IMR-90 (cell line): ENCODE data around the gene DIP2C. TPM values are rescaled to one million over a fixed set of nuclear protein-coding genes. Genes with fewer than 3 reads are reported as not detected.

Source experiments
- ATAC-seq: fragments of 200-7000 bp; cut with Tn5 transposase; 2 replicates; pipeline ENCODE4 v1.9.1; 2020; ENCODE audit warnings: low read depth, mild to moderate bottlenecking, moderate library complexity
- BruUV-seq: library from RNA; stranded (reverse); fragments of 400-500 nt; replicated peaks from 2 replicates; lab custom pipeline; 2021; lab: Mats Ljungman, UMichigan
- CTCF ChIA-PET: fragments of 300-600 bp; formaldehyde crosslinking; extraction: SDS; loops from one replicate; lab custom pipeline; 2021; ENCODE audit warnings: antibody characterized with exemption; lab: Yijun Ruan, JAX
- POLR2A ChIA-PET: fragments of 300-600 bp; sonication (Branson Sonifier 250); formaldehyde crosslinking; loops from one replicate; lab custom pipeline; 2022; ENCODE audit warnings: antibody characterized with exemption; ENCODE audit not compliant: unreplicated experiment; lab: Charles Lee
- DNase-seq: peaks from one replicate; pipeline ENCODE4 v3.0.0; 2013
- H2AFZ ChIP-seq: replicated peaks from 2 replicates; pipeline ENCODE3; 2013; ENCODE audit warnings: low read length, mild to moderate bottlenecking; ENCODE audit not compliant: poor library complexity
- H2AK5ac ChIP-seq: 2 replicates; pipeline ENCODE4 v1.6.1; 2013; ENCODE audit warnings: low read depth, low read length, inconsistent platforms
- H2AK9ac ChIP-seq: replicated peaks from 2 replicates; pipeline ENCODE3; 2013; ENCODE audit warnings: mild to moderate bottlenecking, low read depth, low read length, moderate library complexity; ENCODE audit not compliant: poor library complexity
- H2BK120ac ChIP-seq: 2 replicates; pipeline ENCODE4 v1.6.1; 2013; ENCODE audit warnings: low read depth, low read length, inconsistent platforms
- H2BK15ac ChIP-seq: 3 replicates; pipeline ENCODE4 v1.6.1; 2013; ENCODE audit warnings: low read depth, low read length, inconsistent platforms
- H2BK20ac ChIP-seq: 2 replicates; pipeline ENCODE4 v1.6.1; 2013; ENCODE audit warnings: low read depth, mild to moderate bottlenecking, inconsistent platforms, low read length, moderate library complexity
- H2BK5ac ChIP-seq: 2 replicates; pipeline ENCODE4 v1.6.1; 2013; ENCODE audit warnings: mild to moderate bottlenecking, low read depth, low read length, inconsistent platforms; ENCODE audit not compliant: poor library complexity, severe bottlenecking
- H3K14ac ChIP-seq: replicated peaks from 2 replicates; pipeline ENCODE4 v1.6.1; 2013; ENCODE audit warnings: low read depth, low read length, inconsistent platforms
- H3K18ac ChIP-seq: 2 replicates; pipeline ENCODE4 v1.6.1; 2013; ENCODE audit warnings: low read depth, low read length, control low read depth
- H3K23ac ChIP-seq: 2 replicates; pipeline ENCODE4 v1.6.1; 2013; ENCODE audit warnings: low read depth, low read length, inconsistent platforms
- H3K27ac ChIP-seq: 2 replicates; pipeline ENCODE4 v1.5.1; 2013; ENCODE audit warnings: mild to moderate bottlenecking, control low read depth, low read length; ENCODE audit not compliant: insufficient read depth
- H3K27me3 ChIP-seq: 2 replicates; pipeline ENCODE4 v1.6.1; 2013; ENCODE audit warnings: low read length; ENCODE audit not compliant: control insufficient read depth, insufficient read depth
- H3K36me3 ChIP-seq: 2 replicates; pipeline ENCODE4 v1.6.1; 2013; ENCODE audit warnings: low read length, mixed read lengths; ENCODE audit not compliant: control insufficient read depth, insufficient read depth
- H3K4ac ChIP-seq: 2 replicates; pipeline ENCODE4 v1.6.1; 2013; ENCODE audit warnings: low read depth, low read length, inconsistent platforms
- H3K4me1 ChIP-seq: 2 replicates; pipeline ENCODE4 v1.6.1; 2013; ENCODE audit warnings: low read length, mixed read lengths; ENCODE audit not compliant: control insufficient read depth, insufficient read depth
- H3K4me2 ChIP-seq: 2 replicates; pipeline ENCODE4 v1.6.1; 2013; ENCODE audit warnings: low read depth, mild to moderate bottlenecking, control low read depth, low read length, moderate library complexity
- H3K4me3 ChIP-seq: 2 replicates; pipeline ENCODE4 v1.5.1; 2013; ENCODE audit warnings: low read depth, mild to moderate bottlenecking, control low read depth, low read length, moderate library complexity; ENCODE audit not compliant: insufficient read depth
- H3K56ac ChIP-seq: 2 replicates; pipeline ENCODE4 v1.6.1; 2013; ENCODE audit warnings: low read length, inconsistent platforms; ENCODE audit not compliant: insufficient read depth; ENCODE audit errors: extremely low read depth
- H3K79me1 ChIP-seq, 2 experiments: 2 replicates each; pipeline ENCODE4 v1.6.1; 2013; ENCODE audit warnings: low read length in 2 of 2, inconsistent platforms in 1 of 2, low read depth in 1 of 2
- H3K9ac ChIP-seq: 2 replicates; pipeline ENCODE4 v1.6.1; 2013; ENCODE audit warnings: low read depth, low read length, control low read depth
- H3K9me1 ChIP-seq: 2 replicates; pipeline ENCODE4 v1.6.1; 2013; ENCODE audit warnings: low read length, inconsistent platforms; ENCODE audit not compliant: insufficient read depth
- H3K9me3 ChIP-seq: 2 replicates; pipeline ENCODE4 v1.6.1; 2013; ENCODE audit warnings: low read length; ENCODE audit not compliant: control insufficient read depth, insufficient read depth
- H4K20me1 ChIP-seq: 2 replicates; pipeline ENCODE4 v1.6.1; 2013; ENCODE audit warnings: low read length, inconsistent platforms; ENCODE audit not compliant: insufficient read depth
- H4K5ac ChIP-seq: 2 replicates; pipeline ENCODE4 v1.6.1; 2013; ENCODE audit warnings: mild to moderate bottlenecking, low read depth, low read length, control low read depth
- H4K8ac ChIP-seq, 2 experiments: 2 replicates each; pipeline ENCODE4 v1.6.1; 2013; ENCODE audit warnings: low read depth in 2 of 2, low read length in 2 of 2, control low read depth in 1 of 2, inconsistent platforms in 1 of 2
- H4K91ac ChIP-seq: 2 replicates; pipeline ENCODE4 v1.6.1; 2013; ENCODE audit warnings: low read depth, low read length, inconsistent platforms; ENCODE audit not compliant: insufficient read depth
- MAZ ChIP-seq: IDR thresholded peaks from 2 replicates; pipeline ENCODE4 v1.6.1; 2012; ENCODE audit warnings: low read depth, mild to moderate bottlenecking, low read length, improper control_type of control experiment, moderate library complexity, borderline replicate concordance
- WGBS, 2 experiments: methylation state at CpG; one replicate each; pipeline versions ENCODE4 v1.1.5 to v1.1.7; 2013; ENCODE audit warnings: missing lambda C conversion rate in 2 of 2; ENCODE audit not compliant: insufficient read length in 1 of 2; ENCODE audit errors: extremely low coverage in 2 of 2; 5-methylcytosine and 5-hydroxymethylcytosine counted together
- dilution Hi-C: fragments of 300-500 bp; cut with HindIII; formaldehyde crosslinking; loops from one replicate; pipeline ENCODE4 v1.14.3; 2018; ENCODE audit warnings: low sequenced_read_pairs; ENCODE audit not compliant: unreplicated experiment
- in situ Hi-C: fragments of 300-500 bp; cut with MboI; formaldehyde crosslinking; loops from 3 replicates; pipeline ENCODE4 v1.14.3; 2019; ENCODE audit warnings: low sequenced_read_pairs, inconsistent platforms, mixed read lengths
- intact Hi-C: fragments of 100-400 bp; cut with micrococcal nuclease; formaldehyde crosslinking; loops from 2 replicates; pipeline ENCODE4 v1.10.0; 2022
- polyA plus RNA-seq, 3 experiments: library from polyadenylated mRNA; depleted of rRNA; stranded (reverse); fragments of >200 nt; gene quantifications; 2 replicates each; pipeline ENCODE4 v1.2.3, GENCODE V29; 2012; ENCODE audit warnings: low replicate concordance in 1 of 3
- total RNA-seq: library from RNA; depleted of rRNA; stranded (reverse); fragments of >200 nt; gene quantifications from 2 replicates; pipeline ENCODE4 v1.2.3, GENCODE V29; 2012

DIP2C gene
- total and polyA plus RNA-seq, 2 of the 4 experiments (the other 2 are of a cell fraction) = 8.6 to 17.3 TPM

- H3K18ac ChIP-seq = no peak overlapping the region
- WGBS, 2 experiments = 87% methylated on average over 7 of the region's 17 CpGs; no CpG with 5 or more reads in 1 of the 2 experiments
- H3K9ac ChIP-seq = no peak overlapping the region
- ChIA-PET POLR2A (no interaction called here), CTCF (no interaction called here)
- no peak overlapping the region for H3K4me3 ChIP-seq
- no peak overlapping the region for H3K23ac ChIP-seq
- no peaks in the 10 kb centered on the region for H3K27me3 ChIP-seq
- H4K91ac ChIP-seq = no peak overlapping the region
- H3K9me1 ChIP-seq = peaks cover 23% of the 10 kb centered on the region
- H2BK20ac ChIP-seq = no peak overlapping the region
- no peak overlapping the region for H2AK9ac ChIP-seq
- H3K4me2 ChIP-seq = no peak overlapping the region
- ATAC-seq (no peak), DNase-seq (no peak)
- no peak for TF ChIP-seq MAZ
- H4K8ac ChIP-seq = no peak overlapping the region
- H2AFZ ChIP-seq = no peak overlapping the region
- in situ Hi-C loops (no loop called here), dilution Hi-C loops (no loop called here), intact Hi-C loops (no loop called here)
- no peak overlapping the region for H3K27ac ChIP-seq
- no peak overlapping the region for H3K56ac ChIP-seq
- peaks cover 69% of the 10 kb centered on the region for H4K20me1 ChIP-seq
- H3K79me1 ChIP-seq = peaks cover 39 to 78% of the 10 kb centered on the region in 2 experiments
- H4K5ac ChIP-seq = no peak overlapping the region
- H3K4ac ChIP-seq = no peak overlapping the region
- H3K36me3 ChIP-seq = peaks cover 17% of the 10 kb centered on the region
- H3K9me3 ChIP-seq = no peaks in the 10 kb centered on the region
- no TSS peak for BruUV-seq
- no peak overlapping the region for H2AK5ac ChIP-seq
- no peak overlapping the region for H3K14ac ChIP-seq
- H2BK15ac ChIP-seq = no peak overlapping the region
- H2BK120ac ChIP-seq = no peak overlapping the region
- no peak overlapping the region for H2BK5ac ChIP-seq
- peaks cover 13% of the 10 kb centered on the region for H3K4me1 ChIP-seq
Measured at GRCh38 chr10:486666-487322, 202.7 kb downstream of the DIP2C start.
